Omental fat pad (tissue), 4 donors: ENCODE measurements around the gene TBC1D5. TPM values are rescaled to one million over a fixed set of nuclear protein-coding genes. Genes with fewer than 3 reads are reported as not detected.

Source experiments
- ATAC-seq: fragments of 150-250 bp; one replicate; pipeline ENCODE4 v1.9.1; 2016; ENCODE audit warnings: mild to moderate bottlenecking, moderate library complexity; ENCODE audit not compliant: low FRiP score
- DNase-seq: peaks from one replicate; pipeline ENCODE4 v3.0.0-alpha.2; 2019; ENCODE audit warnings: low spot score
- CTCF ChIP-seq, 3 donors: fragments of 450-650 bp; IDR thresholded peaks; one replicate each; pipeline ENCODE4 v1.5.1; 2016 to 2017; ENCODE audit warnings: antibody characterized with exemption in 3 of 3, mild to moderate bottlenecking in 3 of 3, moderate library complexity in 2 of 3
- total RNA-seq, 4 donors: library from RNA; depleted of rRNA; stranded (reverse); fragments of >200 nt; gene quantifications; one replicate each; pipeline ENCODE4 v1.1.0, GENCODE V29; 2016

The TBC1D5 gene
- total RNA-seq, 4 donors from 2014 or later: 56.8 to 92.5 (median 74.8) TPM

GRCh38 chr3:17166369-17166768 is 576.1 kb downstream of the TBC1D5 start:
- DNase-seq (no peak), ATAC-seq (no peak)
- TF ChIP-seq CTCF (IDR thresholded peaks at IDR 0.05): no peak

GRCh38 chr3:17162116-17162515 is 580.3 kb downstream of the TBC1D5 start:
- TF ChIP-seq CTCF (IDR thresholded peaks at IDR 0.05): no peak
- DNase-seq (no peak), ATAC-seq (no peak)

GRCh38 chr3:17160597-17160996 is 581.8 kb downstream of the TBC1D5 start:
- TF ChIP-seq CTCF (IDR thresholded peaks at IDR 0.05): no peak
- DNase-seq: no peak
- no peak for ATAC-seq

GRCh38 chr3:17158941-17159682 is 583.3 kb downstream of the TBC1D5 start:
- TF ChIP-seq CTCF (IDR thresholded peaks at IDR 0.05): no peak
- no peak for DNase-seq
- no peak for ATAC-seq

GRCh38 chr3:17157713-17158112 is 584.7 kb downstream of the TBC1D5 start:
- no peak for DNase-seq
- TF ChIP-seq CTCF (IDR thresholded peaks at IDR 0.05): no peak
- no peak for ATAC-seq

GRCh38 chr3:17156864-17157263 is 585.6 kb downstream of the TBC1D5 start:
- ATAC-seq (no peak), DNase-seq (no peak)
- no peak for TF ChIP-seq CTCF (IDR thresholded peaks at IDR 0.05)

GRCh38 chr3:17155951-17156350 is 586.5 kb downstream of the TBC1D5 start:
- TF ChIP-seq CTCF (IDR thresholded peaks at IDR 0.05): no peak
- no peak for DNase-seq
- ATAC-seq: no peak
